HCT116 (cell line): ENCODE data around the gene CTNNA2. TPM values are rescaled to one million over a fixed set of nuclear protein-coding genes. Genes with fewer than 3 reads are reported as not detected.

Source experiments
- ATAC-seq: fragments of 200-7000 bp; cut with Tn5 transposase; 2 replicates; pipeline ENCODE4 v1.9.1; 2020; ENCODE audit warnings: mild to moderate bottlenecking, moderate library complexity
- BruUV-seq: library from RNA; stranded (reverse); fragments of 400-500 nt; replicated peaks from 2 replicates; lab custom pipeline; 2021; lab: Mats Ljungman, UMichigan
- CTCF ChIA-PET: fragments of 300-600 bp; sonication (Branson Sonifier 250); formaldehyde crosslinking; loops from one replicate; lab custom pipeline; 2021; ENCODE audit warnings: antibody characterized with exemption; lab: Charles Lee
- POLR2A ChIA-PET: fragments of 300-600, 350-600 bp; sonication (Branson Sonifier 250); formaldehyde crosslinking; loops from one replicate; lab custom pipeline; 2021; ENCODE audit warnings: antibody characterized with exemption; lab: Charles Lee
- RAD21 ChIA-PET, 2 experiments: fragments of 300-600 bp; sonication (Branson Sonifier 250); formaldehyde crosslinking; loops; one replicate each; lab custom pipeline; 2023; ENCODE audit warnings: low total read pairs in 2 of 2; ENCODE audit not compliant: uncharacterized antibody in 2 of 2, unreplicated experiment in 2 of 2, low non-redundant PET in 1 of 2; lab: Charles Lee
- DNase-seq: peaks from one replicate; pipeline ENCODE4 v3.0.0-alpha.2; 2010; ENCODE audit warnings: low read depth, low spot score
- H2AFZ ChIP-seq: fragments of 200-600 bp; shearing (Covaris generic), sonication (generic); 2 replicates; pipeline ENCODE4 v1.6.1; 2017; ENCODE audit warnings: low read depth, mixed run types, mixed read lengths, antibody characterized with exemption, low read length; ENCODE audit not compliant: poor library complexity, severe bottlenecking
- H3K27ac ChIP-seq: 2 replicates; pipeline ENCODE4 v1.5.1; 2012; ENCODE audit warnings: low read depth, low read length
- H3K27me3 ChIP-seq: fragments of 200-600 bp; sonication (generic); 2 replicates; pipeline ENCODE4 v1.6.1; 2016; ENCODE audit warnings: mixed run types, low read length, mixed read lengths; ENCODE audit not compliant: insufficient read depth
- H3K36me3 ChIP-seq, 2 experiments: fragments of 200-500 bp in 1 of 2; fragments of 200-600 bp in 1 of 2; sonication (Bioruptor generic) in 1 of 2; sonication (generic) in 1 of 2; 2 replicates each; pipeline versions ENCODE4 v1.5.1 to v1.6.1; 2014 to 2016; ENCODE audit warnings: low read length in 2 of 2, inconsistent platforms in 1 of 2, mixed read lengths in 1 of 2, mixed run types in 1 of 2; ENCODE audit not compliant: insufficient read depth in 2 of 2, control insufficient read depth in 1 of 2
- H3K4me1 ChIP-seq, 2 experiments: fragments of 200-600 bp in 1 of 2; sonication (generic) in 1 of 2; 2 replicates each; pipeline versions ENCODE4 v1.5.1 to v1.6.1; 2012 to 2017; ENCODE audit warnings: low read length in 2 of 2, inconsistent platforms in 1 of 2, mild to moderate bottlenecking in 1 of 2, mixed read lengths in 1 of 2, mixed run types in 1 of 2, moderate library complexity in 1 of 2; ENCODE audit not compliant: insufficient read depth in 2 of 2, control insufficient read depth in 1 of 2
- H3K4me2 ChIP-seq: fragments of 200-600 bp; sonication (generic); 2 replicates; pipeline ENCODE4 v1.6.1; 2017; ENCODE audit warnings: mixed run types, low read length, mixed read lengths
- H3K4me3 ChIP-seq, 2 experiments: fragments of 200-600 bp in 1 of 2; sonication (generic) in 1 of 2; replicated peaks in 1 of 2; 2 replicates each; pipeline ENCODE4 v1.5.1; 2011 to 2016; ENCODE audit warnings: low read length in 2 of 2, control low read depth in 1 of 2, low read depth in 1 of 2, mild to moderate bottlenecking in 1 of 2, mixed read lengths in 1 of 2, mixed run types in 1 of 2
- H3K79me2 ChIP-seq: fragments of 200-600 bp; sonication (generic); 2 replicates; pipeline ENCODE4 v1.6.1; 2017; ENCODE audit warnings: mild to moderate bottlenecking, mixed run types, low read length, moderate library complexity, mixed read lengths; ENCODE audit not compliant: insufficient read depth
- H3K9ac ChIP-seq: fragments of 200-600 bp; sonication (generic); 2 replicates; pipeline ENCODE4 v1.6.1; 2016; ENCODE audit warnings: low read length, mixed read lengths
- H3K9me2 ChIP-seq: fragments of 200-600 bp; sonication (generic), shearing (Covaris generic); 2 replicates; pipeline ENCODE4 v1.6.1; 2017; ENCODE audit warnings: mixed run types, mild to moderate bottlenecking, moderate library complexity; ENCODE audit not compliant: insufficient read depth
- H3K9me3 ChIP-seq, 2 experiments: fragments of 200-500 bp in 1 of 2; fragments of 200-600 bp in 1 of 2; sonication (Bioruptor generic) in 1 of 2; sonication (generic) in 1 of 2; 2 replicates each; pipeline ENCODE4 v1.6.1; 2014 to 2017; ENCODE audit warnings: low read length in 2 of 2, mixed read lengths in 2 of 2, inconsistent platforms in 1 of 2, low read depth in 1 of 2, mild to moderate bottlenecking in 1 of 2, mixed run types in 1 of 2, moderate library complexity in 1 of 2; ENCODE audit not compliant: control insufficient read depth in 1 of 2, insufficient read depth in 1 of 2
- H4K20me1 ChIP-seq: fragments of 200-600 bp; sonication (generic), shearing (Covaris generic); 2 replicates; pipeline ENCODE4 v1.6.1; 2017; ENCODE audit warnings: mixed run types, mild to moderate bottlenecking, moderate library complexity; ENCODE audit not compliant: insufficient read depth
- CBX3 ChIP-seq: IDR thresholded peaks from 2 replicates; pipeline ENCODE4 v1.6.1; 2012; ENCODE audit warnings: low read depth
- CEBPB ChIP-seq: IDR thresholded peaks from 2 replicates; pipeline ENCODE4 v1.6.1; 2012; ENCODE audit warnings: low read depth
- EGR1 ChIP-seq: IDR thresholded peaks from 2 replicates; pipeline ENCODE4 v1.6.1; 2012; ENCODE audit warnings: low read depth
- EZH2 ChIP-seq: fragments of 200-600 bp; sonication (generic); IDR thresholded peaks from 2 replicates; pipeline ENCODE4 v1.6.1; 2017; ENCODE audit warnings: antibody characterized with exemption, mixed run types
- EZH2phosphoT487 ChIP-seq: fragments of 200-600 bp; IDR thresholded peaks from 2 replicates; pipeline ENCODE4 v1.6.1; 2018; ENCODE audit warnings: antibody characterized with exemption, borderline replicate concordance
- FOSL1 ChIP-seq: IDR thresholded peaks from 2 replicates; pipeline ENCODE4 v1.6.1; 2012; ENCODE audit warnings: low read depth
- JUND ChIP-seq: IDR thresholded peaks from 2 replicates; pipeline ENCODE4 v1.6.1; 2012
- POLR2AphosphoS5 ChIP-seq: IDR thresholded peaks from 2 replicates; pipeline ENCODE4 v1.6.1; 2011; ENCODE audit warnings: mild to moderate bottlenecking, low read depth, low read length, moderate library complexity
- RAD21 ChIP-seq: IDR thresholded peaks from 2 replicates; pipeline ENCODE4 v1.6.1; 2012; ENCODE audit warnings: low read depth, mild to moderate bottlenecking
- SP1 ChIP-seq: IDR thresholded peaks from 2 replicates; pipeline ENCODE4 v1.6.1; 2012; ENCODE audit warnings: low read depth
- SRF ChIP-seq: IDR thresholded peaks from 2 replicates; pipeline ENCODE4 v1.6.1; 2012; ENCODE audit warnings: low read depth
- TCF7L2 ChIP-seq: IDR thresholded peaks from 2 replicates; pipeline ENCODE4 v1.7.0; 2011; ENCODE audit warnings: borderline replicate concordance, inconsistent platforms; ENCODE audit not compliant: insufficient read depth, insufficient read length; ENCODE audit errors: extremely low read depth
- YY1 ChIP-seq: IDR thresholded peaks from 2 replicates; pipeline ENCODE4 v1.6.1; 2011; ENCODE audit warnings: low read length, low read depth, moderate library complexity, mild to moderate bottlenecking; ENCODE audit not compliant: insufficient replicate concordance; ENCODE audit errors: extremely low read depth
- ZFX ChIP-seq: fragments of 450-650 bp; IDR thresholded peaks from 2 replicates; pipeline ENCODE4 v1.6.1; 2017
- ZNF274 ChIP-seq: fragments of 200-500 bp; sonication (Bioruptor generic); IDR thresholded peaks from 2 replicates; pipeline ENCODE4 v1.6.1; 2014; ENCODE audit warnings: mild to moderate bottlenecking, low read depth, low read length, inconsistent platforms
- intact Hi-C: fragments of 100-400 bp; cut with micrococcal nuclease; formaldehyde crosslinking; loops from 2 replicates; pipeline ENCODE4 v1.10.0; 2022
- total RNA-seq: library from RNA; stranded (reverse); gene quantifications from one replicate; pipeline ENCODE4 v1.2.1, GENCODE V29; 2021; ENCODE audit not compliant: unreplicated experiment
- TF ChIP-seq, protein P1 (sequence below): IDR thresholded peaks from 2 replicates; pipeline ENCODE4 v1.6.1; 2012
- TF ChIP-seq, protein P2 (sequence below): IDR thresholded peaks from 2 replicates; pipeline ENCODE4 v1.6.1; 2012; ENCODE audit warnings: low read depth
- TF ChIP-seq, protein P3 (sequence below), 3 experiments: fragments of 200-600 bp in 1 of 3; sonication (generic) in 1 of 3; IDR thresholded peaks in 2 of 3; conservative IDR thresholded peaks in 1 of 3; 2 replicates each; pipeline ENCODE4 v1.5.1; 2012 to 2017; ENCODE audit warnings: low read depth in 2 of 3, low read length in 2 of 3, antibody characterized with exemption in 1 of 3, borderline replicate concordance in 1 of 3, control low read depth in 1 of 3, mild to moderate bottlenecking in 1 of 3, mixed read lengths in 1 of 3, mixed run types in 1 of 3, moderate library complexity in 1 of 3; ENCODE audit not compliant: insufficient read depth in 1 of 3
- TF ChIP-seq, protein P4 (sequence below): IDR thresholded peaks from 2 replicates; pipeline ENCODE4 v1.6.1; 2012
- TF ChIP-seq, protein P5 (sequence below): IDR thresholded peaks from 2 replicates; pipeline ENCODE4 v1.6.1; 2011; ENCODE audit warnings: mild to moderate bottlenecking, low read length, moderate library complexity; ENCODE audit not compliant: insufficient replicate concordance; ENCODE audit errors: extremely low read depth

CTNNA2 gene
- total RNA-seq, 1 experiment from 2014 or later: not detected

DNA sequence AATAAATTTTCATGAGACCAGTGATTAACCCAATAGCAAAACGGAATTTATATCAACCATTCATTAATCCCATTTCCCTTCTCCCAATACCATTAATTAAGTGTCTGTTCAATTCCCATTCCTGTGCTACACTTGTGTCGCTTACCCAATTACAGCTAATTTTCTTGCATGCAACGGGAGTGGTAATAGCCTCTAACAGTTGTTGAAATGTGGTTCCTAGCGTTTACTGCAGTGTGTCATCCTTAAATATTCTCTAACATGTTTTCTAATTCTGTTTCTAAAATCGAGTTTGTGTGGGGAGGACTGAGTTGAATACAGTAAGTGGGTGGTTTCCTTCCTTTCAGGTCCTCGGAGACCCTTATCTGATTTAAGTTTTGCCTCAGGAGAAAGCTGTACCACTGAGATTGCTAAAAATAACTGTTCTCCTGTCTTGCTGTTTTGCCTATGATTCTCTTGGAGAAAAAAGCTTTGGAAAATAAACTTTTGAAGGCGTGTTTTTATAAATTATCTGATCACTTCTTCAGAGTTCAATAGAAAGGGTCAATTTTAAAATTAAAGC is 851.0 kb downstream of the CTNNA2 start:
- ChIA-PET CTCF (no interaction called here), RAD21 (no interaction called here)
- Histone ChIP-seq H3K27me3 (no peaks in the 10 kb centered on the region), H3K4me2 (no peak overlapping the region), H3K9me2 (no peaks in the 10 kb centered on the region)
- DNase-seq: no peak
- no TSS peak for BruUV-seq
- TF ChIP-seq EZH2 (no peak), JUND (no peak), EGR1 (no peak), RAD21 (no peak), SP1 (no peak), CEBPB (no peak), CBX3 (no peak), TCF7L2 (no peak), ZFX (no peak), EZH2phosphoT487 (no peak), ZNF274 (no peak), SRF (no peak), FOSL1 (no peak), YY1 (no peak), POLR2AphosphoS5 (no peak)
- TF ChIP-seq, protein P1, sequence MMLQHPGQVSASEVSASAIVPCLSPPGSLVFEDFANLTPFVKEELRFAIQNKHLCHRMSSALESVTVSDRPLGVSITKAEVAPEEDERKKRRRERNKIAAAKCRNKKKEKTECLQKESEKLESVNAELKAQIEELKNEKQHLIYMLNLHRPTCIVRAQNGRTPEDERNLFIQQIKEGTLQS: no peak
- TF ChIP-seq, protein P2, sequence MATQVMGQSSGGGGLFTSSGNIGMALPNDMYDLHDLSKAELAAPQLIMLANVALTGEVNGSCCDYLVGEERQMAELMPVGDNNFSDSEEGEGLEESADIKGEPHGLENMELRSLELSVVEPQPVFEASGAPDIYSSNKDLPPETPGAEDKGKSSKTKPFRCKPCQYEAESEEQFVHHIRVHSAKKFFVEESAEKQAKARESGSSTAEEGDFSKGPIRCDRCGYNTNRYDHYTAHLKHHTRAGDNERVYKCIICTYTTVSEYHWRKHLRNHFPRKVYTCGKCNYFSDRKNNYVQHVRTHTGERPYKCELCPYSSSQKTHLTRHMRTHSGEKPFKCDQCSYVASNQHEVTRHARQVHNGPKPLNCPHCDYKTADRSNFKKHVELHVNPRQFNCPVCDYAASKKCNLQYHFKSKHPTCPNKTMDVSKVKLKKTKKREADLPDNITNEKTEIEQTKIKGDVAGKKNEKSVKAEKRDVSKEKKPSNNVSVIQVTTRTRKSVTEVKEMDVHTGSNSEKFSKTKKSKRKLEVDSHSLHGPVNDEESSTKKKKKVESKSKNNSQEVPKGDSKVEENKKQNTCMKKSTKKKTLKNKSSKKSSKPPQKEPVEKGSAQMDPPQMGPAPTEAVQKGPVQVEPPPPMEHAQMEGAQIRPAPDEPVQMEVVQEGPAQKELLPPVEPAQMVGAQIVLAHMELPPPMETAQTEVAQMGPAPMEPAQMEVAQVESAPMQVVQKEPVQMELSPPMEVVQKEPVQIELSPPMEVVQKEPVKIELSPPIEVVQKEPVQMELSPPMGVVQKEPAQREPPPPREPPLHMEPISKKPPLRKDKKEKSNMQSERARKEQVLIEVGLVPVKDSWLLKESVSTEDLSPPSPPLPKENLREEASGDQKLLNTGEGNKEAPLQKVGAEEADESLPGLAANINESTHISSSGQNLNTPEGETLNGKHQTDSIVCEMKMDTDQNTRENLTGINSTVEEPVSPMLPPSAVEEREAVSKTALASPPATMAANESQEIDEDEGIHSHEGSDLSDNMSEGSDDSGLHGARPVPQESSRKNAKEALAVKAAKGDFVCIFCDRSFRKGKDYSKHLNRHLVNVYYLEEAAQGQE: no peak
- TF ChIP-seq, protein P3, sequence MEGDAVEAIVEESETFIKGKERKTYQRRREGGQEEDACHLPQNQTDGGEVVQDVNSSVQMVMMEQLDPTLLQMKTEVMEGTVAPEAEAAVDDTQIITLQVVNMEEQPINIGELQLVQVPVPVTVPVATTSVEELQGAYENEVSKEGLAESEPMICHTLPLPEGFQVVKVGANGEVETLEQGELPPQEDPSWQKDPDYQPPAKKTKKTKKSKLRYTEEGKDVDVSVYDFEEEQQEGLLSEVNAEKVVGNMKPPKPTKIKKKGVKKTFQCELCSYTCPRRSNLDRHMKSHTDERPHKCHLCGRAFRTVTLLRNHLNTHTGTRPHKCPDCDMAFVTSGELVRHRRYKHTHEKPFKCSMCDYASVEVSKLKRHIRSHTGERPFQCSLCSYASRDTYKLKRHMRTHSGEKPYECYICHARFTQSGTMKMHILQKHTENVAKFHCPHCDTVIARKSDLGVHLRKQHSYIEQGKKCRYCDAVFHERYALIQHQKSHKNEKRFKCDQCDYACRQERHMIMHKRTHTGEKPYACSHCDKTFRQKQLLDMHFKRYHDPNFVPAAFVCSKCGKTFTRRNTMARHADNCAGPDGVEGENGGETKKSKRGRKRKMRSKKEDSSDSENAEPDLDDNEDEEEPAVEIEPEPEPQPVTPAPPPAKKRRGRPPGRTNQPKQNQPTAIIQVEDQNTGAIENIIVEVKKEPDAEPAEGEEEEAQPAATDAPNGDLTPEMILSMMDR (IDR thresholded peaks at IDR 0.05 in 2 of 3, conservative IDR thresholded peaks at IDR 0.05 in 1 of 3; ENCODE audit: borderline replicate concordance in 1 of 3, insufficient read depth in 1 of 3, low read depth in 2 of 3, low read length in 2 of 3): no peak
- TF ChIP-seq, protein P4, sequence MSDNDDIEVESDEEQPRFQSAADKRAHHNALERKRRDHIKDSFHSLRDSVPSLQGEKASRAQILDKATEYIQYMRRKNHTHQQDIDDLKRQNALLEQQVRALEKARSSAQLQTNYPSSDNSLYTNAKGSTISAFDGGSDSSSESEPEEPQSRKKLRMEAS: no peak
- TF ChIP-seq, protein P5, sequence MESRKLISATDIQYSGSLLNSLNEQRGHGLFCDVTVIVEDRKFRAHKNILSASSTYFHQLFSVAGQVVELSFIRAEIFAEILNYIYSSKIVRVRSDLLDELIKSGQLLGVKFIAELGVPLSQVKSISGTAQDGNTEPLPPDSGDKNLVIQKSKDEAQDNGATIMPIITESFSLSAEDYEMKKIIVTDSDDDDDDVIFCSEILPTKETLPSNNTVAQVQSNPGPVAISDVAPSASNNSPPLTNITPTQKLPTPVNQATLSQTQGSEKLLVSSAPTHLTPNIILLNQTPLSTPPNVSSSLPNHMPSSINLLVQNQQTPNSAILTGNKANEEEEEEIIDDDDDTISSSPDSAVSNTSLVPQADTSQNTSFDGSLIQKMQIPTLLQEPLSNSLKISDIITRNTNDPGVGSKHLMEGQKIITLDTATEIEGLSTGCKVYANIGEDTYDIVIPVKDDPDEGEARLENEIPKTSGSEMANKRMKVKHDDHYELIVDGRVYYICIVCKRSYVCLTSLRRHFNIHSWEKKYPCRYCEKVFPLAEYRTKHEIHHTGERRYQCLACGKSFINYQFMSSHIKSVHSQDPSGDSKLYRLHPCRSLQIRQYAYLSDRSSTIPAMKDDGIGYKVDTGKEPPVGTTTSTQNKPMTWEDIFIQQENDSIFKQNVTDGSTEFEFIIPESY: no peak
- TF ChIP-seq, all 23 proteins: peak for 0
- no peaks in the 10 kb centered on the region for H3K36me3 ChIP-seq
- no peaks in the 10 kb centered on the region for H3K79me2 ChIP-seq
- no peak overlapping the region for H2AFZ ChIP-seq
- H3K4me1 ChIP-seq: no peaks in the 10 kb centered on the region
- H3K27ac ChIP-seq: no peak overlapping the region
- intact Hi-C loops: no loop called here
- H4K20me1 ChIP-seq: no peaks in the 10 kb centered on the region
- H3K9me3 ChIP-seq: peaks cover 8 to 18% of the 10 kb centered on the region in 2 experiments; a peak in 3 of 4 replicates
- no peak overlapping the region for H3K4me3 ChIP-seq
- ATAC-seq: no peak
- H3K9ac ChIP-seq: no peak overlapping the region
- POLR2A ChIA-PET: no interaction called here
